IPS-18a (cell line): ENCODE data around the gene OSBPL7.

Experiments
- H3K27ac ChIP-seq: one replicate; pipeline ENCODE4 v1.5.1; 2013; ENCODE audit warnings: low read length
- H3K27me3 ChIP-seq: one replicate; pipeline ENCODE4 v1.6.1; 2013; ENCODE audit warnings: mild to moderate bottlenecking, low read length; ENCODE audit not compliant: control insufficient read depth, insufficient read depth
- H3K36me3 ChIP-seq: one replicate; pipeline ENCODE4 v1.6.1; 2013; ENCODE audit warnings: low read depth, low read length; ENCODE audit not compliant: control insufficient read depth
- H3K4me1 ChIP-seq: one replicate; pipeline ENCODE4 v1.6.1; 2013; ENCODE audit warnings: low read depth, low read length; ENCODE audit not compliant: control insufficient read depth
- H3K4me3 ChIP-seq: one replicate; pipeline ENCODE4 v1.5.1; 2013; ENCODE audit warnings: low read length
- H3K9ac ChIP-seq: one replicate; pipeline ENCODE4 v1.6.1; 2013; ENCODE audit warnings: mild to moderate bottlenecking, low read length, moderate library complexity
- H3K9me3 ChIP-seq: one replicate; pipeline ENCODE4 v1.6.1; 2013; ENCODE audit warnings: low read depth, low read length; ENCODE audit not compliant: control insufficient read depth

Gene OSBPL7

DNA sequence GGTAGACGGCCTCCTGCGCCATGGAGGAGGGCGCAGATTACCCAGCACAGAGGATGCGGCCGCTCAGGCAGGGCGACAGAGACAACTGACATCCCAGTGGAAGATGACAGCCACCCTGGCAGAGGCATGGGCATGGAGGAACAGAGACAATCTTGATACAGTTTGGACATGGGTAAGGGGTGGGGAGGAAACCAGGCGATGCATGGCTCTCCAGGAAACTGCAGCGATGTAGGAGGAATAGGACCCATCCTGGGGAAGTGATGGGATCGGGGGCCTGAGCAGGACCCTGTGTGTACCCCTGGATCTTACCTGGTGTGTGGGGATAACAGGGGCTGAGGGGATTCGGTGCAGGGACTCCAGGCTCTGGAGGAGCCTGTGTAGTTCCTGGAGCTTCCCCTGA, 4.6 kb downstream of the OSBPL7 start:
- Histone ChIP-seq H3K27ac (no peak overlapping the region), H3K9me3 (no peaks in the 10 kb centered on the region), H3K4me3 (no peak overlapping the region), H3K27me3 (no peaks in the 10 kb centered on the region), H3K4me1 (no peaks in the 10 kb centered on the region), H3K36me3 (no peaks in the 10 kb centered on the region), H3K9ac (no peak overlapping the region)

DNA sequence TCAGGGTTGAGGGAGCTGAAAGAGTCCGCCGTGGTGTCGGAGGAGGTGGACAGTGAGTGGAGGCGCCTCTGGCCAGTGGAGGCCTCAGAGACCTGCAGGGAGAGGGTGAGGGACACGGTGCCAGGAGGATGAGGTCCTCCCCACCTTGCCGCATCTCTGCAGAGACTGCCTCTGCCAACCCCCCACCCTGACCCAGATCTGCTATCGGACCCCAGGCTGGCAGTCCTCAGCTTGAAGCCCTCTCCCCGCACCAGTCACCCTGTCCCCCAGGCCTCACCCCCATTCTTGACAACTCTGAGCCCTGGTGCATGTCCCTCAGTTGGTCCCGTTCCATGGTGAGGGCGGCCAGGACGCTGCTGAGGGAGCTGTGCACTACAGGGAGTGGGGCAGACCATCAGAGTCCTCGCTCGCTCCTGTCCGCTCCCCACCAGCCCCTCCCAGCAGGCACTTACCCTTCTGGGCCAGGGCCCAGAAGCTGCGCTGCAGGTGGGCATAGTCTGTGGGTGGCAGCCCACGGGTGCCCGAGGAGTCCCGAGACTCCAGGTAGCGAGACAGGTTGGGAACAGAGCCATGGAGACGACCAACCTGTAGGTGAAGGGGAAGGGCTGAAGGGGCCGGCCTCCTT, 5.4 kb downstream of the OSBPL7 start:
- Histone ChIP-seq H3K4me3 (no peak overlapping the region), H3K9ac (no peak overlapping the region), H3K4me1 (no peaks in the 10 kb centered on the region), H3K9me3 (no peaks in the 10 kb centered on the region), H3K36me3 (no peaks in the 10 kb centered on the region), H3K27ac (no peak overlapping the region), H3K27me3 (no peaks in the 10 kb centered on the region)

DNA sequence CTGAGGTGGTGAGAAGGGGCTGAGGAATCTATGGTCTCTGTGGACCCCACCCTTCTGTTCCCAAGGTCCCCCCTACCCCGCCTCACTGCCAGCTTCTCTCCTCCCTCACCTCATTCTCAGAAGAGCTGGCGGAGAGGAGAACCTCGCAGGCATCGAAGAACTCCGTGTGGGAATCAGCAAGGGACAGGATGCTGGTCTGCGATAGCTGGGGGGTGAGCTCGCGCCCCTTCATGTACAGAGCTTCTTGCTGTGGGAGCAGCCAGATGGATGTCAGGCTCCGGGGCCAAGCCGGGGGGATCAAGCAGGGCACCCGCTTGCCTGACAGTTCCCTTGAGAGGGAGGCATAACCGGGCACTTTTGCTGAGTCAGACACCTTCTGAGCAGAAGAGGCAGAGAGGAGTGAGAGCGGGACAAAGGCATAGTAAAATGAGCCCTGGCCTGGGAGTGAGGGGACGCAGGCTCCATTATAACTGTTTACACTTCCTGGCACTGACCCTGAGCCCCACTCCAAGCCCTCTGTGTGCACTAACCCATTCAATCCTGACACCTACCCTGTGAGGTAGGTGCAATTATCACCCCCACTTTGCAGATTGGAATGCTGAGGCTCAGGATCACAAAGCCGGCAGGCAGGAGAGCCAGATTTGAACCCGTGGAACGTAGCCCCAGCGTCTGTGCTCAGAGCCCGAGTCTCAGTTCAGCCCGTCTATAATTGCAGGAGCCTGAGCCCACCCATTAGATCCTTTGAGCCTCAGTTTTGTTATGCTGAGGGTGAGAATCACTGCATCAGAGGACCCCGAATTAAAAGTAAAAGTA, 6.3 kb downstream of the OSBPL7 start:
- no peak overlapping the region for H3K9ac ChIP-seq
- H3K36me3 ChIP-seq = no peaks in the 10 kb centered on the region
- H3K4me3 ChIP-seq = no peak overlapping the region

DNA sequence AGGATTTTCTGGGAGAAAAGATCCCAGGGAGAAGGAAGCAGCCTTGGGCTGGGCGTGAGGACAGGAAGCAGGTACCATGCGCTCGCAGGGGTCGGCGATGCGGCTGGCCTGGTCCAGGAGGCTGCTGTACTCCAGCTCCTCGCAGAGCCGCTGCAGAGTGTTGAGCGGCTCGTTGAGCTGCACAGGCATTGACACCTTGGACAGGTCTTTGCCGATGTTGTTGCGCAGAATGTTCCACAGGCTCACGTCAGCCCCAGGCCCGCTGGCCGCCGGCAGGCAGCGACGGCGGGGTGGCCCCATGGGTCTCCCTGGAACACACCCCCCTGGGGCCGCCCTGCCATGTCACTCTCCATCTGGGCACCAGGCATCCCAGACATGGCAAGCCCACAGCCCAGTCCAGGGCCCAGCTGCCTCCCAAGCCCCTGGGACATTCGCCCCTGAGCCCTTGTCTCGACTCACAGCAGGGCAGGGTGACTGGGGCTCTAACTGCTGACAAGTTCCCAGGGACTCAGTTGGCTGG, 8.0 kb downstream of the OSBPL7 start:
- no peaks in the 10 kb centered on the region for H3K9me3 ChIP-seq
- no peaks in the 10 kb centered on the region for H3K4me1 ChIP-seq
- peaks cover 4% of the 10 kb centered on the region for H3K36me3 ChIP-seq
- no peaks in the 10 kb centered on the region for H3K27me3 ChIP-seq
- H3K9ac ChIP-seq = no peak overlapping the region
- H3K27ac ChIP-seq = no peak overlapping the region
- no peak overlapping the region for H3K4me3 ChIP-seq

More for the DNA sequence above, 6.3 kb downstream of the OSBPL7 start:
- no peaks in the 10 kb centered on the region for H3K4me1 ChIP-seq
- no peaks in the 10 kb centered on the region for H3K27me3 ChIP-seq
- no peak overlapping the region for H3K27ac ChIP-seq
- no peaks in the 10 kb centered on the region for H3K9me3 ChIP-seq

DNA sequence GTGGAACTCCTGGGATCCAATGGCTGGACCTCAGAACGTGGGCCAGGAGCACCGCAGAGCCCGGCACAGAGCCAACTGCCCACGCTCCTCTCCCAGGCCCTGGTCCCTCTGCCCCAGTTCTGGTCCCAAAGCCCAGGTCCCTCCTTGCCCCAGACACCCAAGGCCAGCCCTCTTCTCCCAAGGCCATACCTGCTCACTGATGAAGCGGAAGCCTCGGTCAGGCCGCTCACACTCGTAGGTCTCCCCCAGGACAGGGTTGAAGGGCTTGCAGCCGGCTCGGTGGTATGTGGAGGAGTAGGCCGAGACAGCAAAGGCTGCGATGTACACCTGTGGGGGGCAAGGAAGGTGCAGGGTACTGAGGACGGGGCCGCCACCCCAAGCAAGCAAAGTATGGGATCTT, 8.5 kb downstream of the OSBPL7 start:
- H3K27me3 ChIP-seq = no peaks in the 10 kb centered on the region
- peaks cover 4% of the 10 kb centered on the region for H3K36me3 ChIP-seq
- H3K9me3 ChIP-seq = no peaks in the 10 kb centered on the region
- H3K4me1 ChIP-seq = no peaks in the 10 kb centered on the region
- H3K27ac ChIP-seq = no peak overlapping the region
- no peak overlapping the region for H3K4me3 ChIP-seq
- no peak overlapping the region for H3K9ac ChIP-seq

DNA sequence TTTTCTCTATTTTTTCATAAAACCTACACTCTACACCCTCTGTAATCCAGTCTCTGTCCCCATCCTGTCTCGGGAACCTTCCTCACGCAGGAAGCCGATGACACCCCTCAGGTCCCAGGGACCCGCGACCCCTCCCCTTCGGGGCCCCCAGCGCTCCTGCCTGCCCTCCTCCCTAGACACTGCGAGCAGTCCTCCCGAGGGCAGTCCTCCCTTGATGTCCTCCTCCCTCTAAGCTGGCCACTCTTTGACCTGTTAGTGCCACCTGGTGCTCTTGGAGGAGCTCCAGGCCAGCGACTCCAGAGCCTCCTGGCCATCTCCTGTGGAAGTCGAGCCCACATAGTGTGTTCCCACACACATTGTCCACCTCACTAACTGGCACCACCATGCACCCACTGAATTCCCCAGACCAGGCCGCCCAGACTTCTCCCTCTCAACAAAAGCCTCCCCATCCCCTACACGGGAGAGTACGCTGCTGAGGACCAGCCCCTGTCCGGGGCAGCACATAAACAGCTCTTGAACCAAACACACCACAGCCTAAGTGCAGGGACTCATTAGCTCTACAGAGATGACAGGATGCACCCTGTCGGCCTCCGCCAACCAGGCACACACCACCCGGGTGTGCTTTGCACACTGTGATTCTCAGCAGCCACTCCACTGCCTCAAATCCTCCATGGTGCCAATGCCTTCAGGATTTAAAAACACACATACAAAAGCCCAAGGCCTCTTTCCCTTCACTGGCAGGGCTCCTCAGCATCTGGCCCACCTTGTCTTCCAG, 9.3 kb downstream of the OSBPL7 start:
- no peak overlapping the region for H3K9ac ChIP-seq
- H3K27me3 ChIP-seq = no peaks in the 10 kb centered on the region
- H3K36me3 ChIP-seq = peaks cover 4% of the 10 kb centered on the region
- H3K4me3 ChIP-seq = no peak overlapping the region
- H3K9me3 ChIP-seq = no peaks in the 10 kb centered on the region
- H3K27ac ChIP-seq = no peak overlapping the region
- H3K4me1 ChIP-seq = no peaks in the 10 kb centered on the region

DNA sequence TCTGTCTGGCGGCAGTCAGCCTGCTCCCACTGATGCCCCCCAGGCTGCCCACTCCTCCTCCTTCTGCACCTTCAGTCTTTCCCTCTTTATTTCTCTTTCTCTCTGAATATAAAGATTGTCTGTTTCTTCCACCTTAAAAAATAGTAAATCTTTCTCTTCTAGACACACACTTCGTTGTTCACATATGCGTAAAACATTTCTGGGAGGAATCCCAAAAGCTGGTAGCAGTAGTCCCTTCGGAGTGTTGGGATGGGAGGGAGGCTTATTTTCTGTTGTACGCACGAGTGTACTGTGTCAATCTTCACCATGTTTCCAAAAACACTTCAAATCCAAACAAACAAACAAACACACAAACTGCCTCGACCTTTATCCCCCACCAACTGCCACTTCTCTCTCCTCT, 9.9 kb downstream of the OSBPL7 start:
- no peaks in the 10 kb centered on the region for H3K27me3 ChIP-seq
- H3K4me1 ChIP-seq = no peaks in the 10 kb centered on the region
- H3K36me3 ChIP-seq = peaks cover 4% of the 10 kb centered on the region
- no peak overlapping the region for H3K9ac ChIP-seq
- H3K4me3 ChIP-seq = no peak overlapping the region
- no peak overlapping the region for H3K27ac ChIP-seq
- H3K9me3 ChIP-seq = no peaks in the 10 kb centered on the region

DNA sequence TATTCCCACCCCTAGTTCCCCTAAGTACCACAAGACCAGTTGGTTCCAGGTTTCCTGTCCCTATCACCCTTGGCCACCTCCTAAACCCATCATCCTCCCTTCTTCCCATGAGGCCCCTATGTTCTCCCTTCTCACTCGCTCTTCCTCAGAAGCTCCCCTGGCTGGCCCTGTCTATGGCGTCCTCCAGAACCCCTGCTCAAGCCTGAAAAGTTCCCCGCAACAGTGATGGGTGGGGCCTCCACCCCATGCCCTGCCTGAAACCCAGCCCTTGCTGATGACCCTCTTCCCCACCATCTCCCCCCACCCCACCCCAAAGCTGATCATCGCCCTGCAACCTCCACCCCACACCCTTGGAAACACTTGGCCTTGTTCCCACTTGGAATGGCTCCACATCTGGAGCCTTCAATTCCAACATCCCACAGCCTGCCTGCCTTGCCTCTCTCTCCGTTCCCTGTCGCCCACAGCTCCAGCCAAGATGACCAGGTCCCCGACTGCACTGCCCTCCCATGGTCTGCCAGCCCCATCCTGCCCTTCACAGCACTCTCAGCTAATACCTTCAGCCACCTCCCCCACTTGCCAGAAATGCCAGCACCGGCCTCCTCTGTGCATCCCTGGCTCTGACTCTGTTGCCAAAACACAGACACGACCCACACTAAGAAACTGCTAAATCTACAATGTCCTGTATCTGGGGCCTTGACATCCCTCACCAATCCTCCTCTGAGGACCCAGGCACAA, 10.5 kb downstream of the OSBPL7 start:
- H3K9ac ChIP-seq = no peak overlapping the region

DNA sequence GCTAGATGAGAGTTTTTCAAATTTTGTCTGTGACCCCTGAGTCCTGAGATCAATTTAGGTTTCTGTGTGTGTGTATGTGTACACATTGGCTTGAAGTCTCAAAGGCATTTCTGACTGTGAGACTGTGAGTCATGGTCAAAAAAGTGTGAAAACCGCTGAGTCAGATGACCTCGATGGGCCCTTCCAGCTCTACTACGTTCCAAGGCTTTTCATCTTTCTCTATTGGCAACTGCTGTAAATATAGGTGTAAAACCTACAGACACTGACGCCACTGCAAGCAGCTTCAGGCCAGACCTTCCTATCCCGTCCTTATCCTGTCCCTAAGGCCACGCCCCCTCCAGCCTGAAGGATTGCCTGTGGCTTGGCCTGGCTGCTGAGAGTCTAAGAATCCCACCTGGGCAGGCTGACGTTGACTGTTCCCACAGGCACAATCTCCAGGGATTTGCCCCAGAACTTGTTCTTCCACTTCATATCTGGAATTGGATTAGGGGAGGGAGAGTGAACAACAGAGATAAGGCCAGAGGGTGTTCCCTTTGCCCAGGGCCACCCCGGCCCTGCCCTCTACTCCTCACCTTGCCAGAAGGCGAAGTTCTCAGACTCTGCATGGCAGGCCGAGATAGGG, 11.3 kb downstream of the OSBPL7 start:
- H3K4me3 ChIP-seq = no peak overlapping the region
- no peaks in the 10 kb centered on the region for H3K9me3 ChIP-seq
- H3K27me3 ChIP-seq = no peaks in the 10 kb centered on the region
- H3K27ac ChIP-seq = no peak overlapping the region
- no peaks in the 10 kb centered on the region for H3K4me1 ChIP-seq
- no peak overlapping the region for H3K9ac ChIP-seq
- peaks cover 4% of the 10 kb centered on the region for H3K36me3 ChIP-seq

More for the DNA sequence above, 10.5 kb downstream of the OSBPL7 start:
- no peaks in the 10 kb centered on the region for H3K4me1 ChIP-seq
- H3K27ac ChIP-seq = no peak overlapping the region
- no peaks in the 10 kb centered on the region for H3K27me3 ChIP-seq
- H3K9me3 ChIP-seq = no peaks in the 10 kb centered on the region
- no peak overlapping the region for H3K4me3 ChIP-seq
- peaks cover 4% of the 10 kb centered on the region for H3K36me3 ChIP-seq

DNA sequence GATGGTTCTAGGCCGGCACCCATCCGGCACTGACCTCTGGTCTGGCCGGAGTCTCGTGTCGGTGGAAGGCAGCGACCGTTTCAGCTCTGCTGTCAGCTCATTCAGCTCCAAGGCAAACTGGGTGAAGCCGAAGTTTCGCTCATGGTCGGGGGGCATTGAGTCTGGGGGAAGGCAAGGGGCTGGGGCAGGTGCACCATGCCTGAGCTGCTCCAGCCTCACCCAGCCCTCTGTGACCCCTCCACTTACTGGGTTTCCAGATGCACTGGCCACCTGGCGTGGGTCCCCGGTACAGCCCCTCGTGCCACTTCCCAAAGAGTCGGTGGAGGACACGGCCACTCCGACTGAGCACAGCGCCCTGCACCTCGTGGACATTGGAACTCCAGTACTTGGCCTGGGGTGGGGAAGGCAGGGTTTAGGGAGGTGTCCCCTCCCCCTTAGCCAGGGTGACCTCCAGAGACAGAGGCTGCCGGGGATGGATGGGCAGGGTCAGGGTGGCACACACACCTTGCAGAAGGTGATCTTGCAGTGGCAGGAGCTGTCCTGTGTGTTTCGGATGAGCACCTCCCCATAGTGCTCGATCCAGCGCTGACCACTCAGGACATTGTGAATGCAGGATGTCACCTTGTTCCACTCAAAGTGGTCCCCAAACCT, 12.6 kb downstream of the OSBPL7 start:
- no peak overlapping the region for H3K27ac ChIP-seq
- H3K27me3 ChIP-seq = no peaks in the 10 kb centered on the region
- no peak overlapping the region for H3K4me3 ChIP-seq
- H3K9me3 ChIP-seq = no peaks in the 10 kb centered on the region
- no peak overlapping the region for H3K9ac ChIP-seq
- H3K36me3 ChIP-seq = peaks cover 4% of the 10 kb centered on the region
- H3K4me1 ChIP-seq = no peaks in the 10 kb centered on the region
